GM12891 (cell line): ENCODE results near the gene EPDR1.

Experiments used
- POLR2A ChIP-seq: IDR thresholded peaks from 2 replicates; pipeline ENCODE4 v1.6.1; 2011; ENCODE audit warnings: low read depth, low read length, control low read depth
- POLR2AphosphoS5 ChIP-seq: IDR thresholded peaks from 2 replicates; pipeline ENCODE4 v1.6.1; 2011; ENCODE audit warnings: low read depth, low read length, control low read depth
- TAF1 ChIP-seq: IDR thresholded peaks from 2 replicates; pipeline ENCODE4 v1.6.1; 2011; ENCODE audit warnings: low read depth, low read length, control low read depth

GRCh38 chr7:37987732-37988131 is 67.3 kb downstream of the EPDR1 start:
- no peak for TF ChIP-seq POLR2AphosphoS5
- no peak for TF ChIP-seq POLR2A
- no peak for TF ChIP-seq TAF1
